ENCODE data around the gene NUP214.

DNA sequence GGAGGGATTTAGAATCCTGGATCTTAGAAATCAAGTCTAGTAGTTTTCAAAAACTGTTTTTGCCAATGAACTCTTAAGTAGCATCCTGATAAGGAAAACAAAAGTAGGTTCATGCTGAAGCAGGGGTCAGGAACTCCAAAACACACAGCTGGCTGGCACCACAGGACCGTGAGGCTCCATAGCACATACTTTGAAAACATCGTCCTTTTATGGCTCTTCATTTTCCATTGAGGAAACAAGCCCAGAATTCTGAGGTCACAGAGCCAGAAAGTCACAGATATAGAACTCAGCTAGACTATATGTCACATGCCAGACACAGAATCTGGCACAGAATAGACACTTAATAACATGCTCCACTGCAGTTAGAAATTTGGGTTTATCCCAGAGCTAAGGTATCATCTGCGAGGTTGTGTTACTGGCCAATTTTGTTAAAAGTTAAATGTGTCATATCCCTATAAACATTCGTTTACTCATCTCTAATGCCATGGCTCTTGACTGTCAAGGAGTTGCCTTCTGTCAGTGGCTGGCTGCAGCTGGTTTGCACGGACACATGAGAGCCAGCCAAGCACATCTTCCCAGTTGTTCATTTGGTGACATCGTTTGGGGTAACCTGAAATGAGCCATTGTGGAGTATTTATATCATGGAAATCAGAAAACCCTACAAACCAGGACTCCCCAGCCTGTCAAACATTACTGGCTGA, 92.1 kb downstream of the NUP214 start:
- TF ChIP-seq EZH2 (IDR thresholded peaks at IDR 0.05; ENCODE audit: low read depth, low read length, severe bottlenecking): no peak
- TF ChIP-seq GABPA (IDR thresholded peaks at IDR 0.05; ENCODE audit: borderline replicate concordance, insufficient read depth, low read length): no peak

All from H1 (cell line).